ENCODE results near the gene IFIT2.

The IFIT2 gene

GRCh38 chr10:89257581-89257980 lies 44.3 kb upstream of the IFIT2 start:
- Histone ChIP-seq H3K4me3 (ENCODE audit: low read depth, low read length) (no peak overlapping the region), H3K36me3 (no peaks in the 10 kb centered on the region), H3K4me1 (no peaks in the 10 kb centered on the region; the same call in 1 of the 2 replicates)

GRCh38 chr10:89258881-89259280 lies 43.0 kb upstream of the IFIT2 start:
- no peak for TF ChIP-seq CTCF (IDR thresholded peaks at IDR 0.05; ENCODE audit: low read depth, low read length)
- Histone ChIP-seq H3K9me3 (no peaks in the 10 kb centered on the region), H3K27me3 (no peaks in the 10 kb centered on the region), H3K4me3 (ENCODE audit: low read depth, low read length) (no peak overlapping the region), H3K36me3 (no peaks in the 10 kb centered on the region), H3K4me1 (no peaks in the 10 kb centered on the region; the same call in 1 of the 2 replicates)
- no peak for DNase-seq

More at GRCh38 chr10:89257581-89257980, 44.3 kb upstream of the IFIT2 start:
- Histone ChIP-seq H3K9me3 (no peaks in the 10 kb centered on the region), H3K27me3 (no peaks in the 10 kb centered on the region)
- no peak for DNase-seq
- TF ChIP-seq CTCF (IDR thresholded peaks at IDR 0.05; ENCODE audit: low read depth, low read length) = no peak

- Histone ChIP-seq H3K4me1 (no peaks in the 10 kb centered on the region; the same call in 1 of the 2 replicates), H3K4me3 (ENCODE audit: low read depth, low read length) (no peak overlapping the region), H3K36me3 (no peaks in the 10 kb centered on the region), H3K27me3 (no peaks in the 10 kb centered on the region), H3K9me3 (no peaks in the 10 kb centered on the region)
- TF ChIP-seq CTCF (IDR thresholded peaks at IDR 0.05; ENCODE audit: low read depth, low read length) = no peak
- no peak for DNase-seq
These were observed 39.5 kb upstream of the IFIT2 start for GRCh38 chr10:89262086-89263051.

GRCh38 chr10:89263091-89263490 lies 38.8 kb upstream of the IFIT2 start:
- DNase-seq = no peak
- no peak overlapping the region for H3K4me3 ChIP-seq (ENCODE audit: low read depth, low read length)
- no peaks in the 10 kb centered on the region; the same call in 1 of the 2 replicates for H3K4me1 ChIP-seq
- no peaks in the 10 kb centered on the region for H3K27me3 ChIP-seq
- no peaks in the 10 kb centered on the region for H3K36me3 ChIP-seq
- no peaks in the 10 kb centered on the region for H3K9me3 ChIP-seq
- no peak for TF ChIP-seq CTCF (IDR thresholded peaks at IDR 0.05; ENCODE audit: low read depth, low read length)

GRCh38 chr10:89263531-89263930 lies 38.3 kb upstream of the IFIT2 start:
- H3K4me1 ChIP-seq = no peaks in the 10 kb centered on the region; the same call in 1 of the 2 replicates
- H3K9me3 ChIP-seq = no peaks in the 10 kb centered on the region
- DNase-seq = no peak
- H3K27me3 ChIP-seq = no peaks in the 10 kb centered on the region
- H3K4me3 ChIP-seq (ENCODE audit: low read depth, low read length) = no peak overlapping the region
- no peaks in the 10 kb centered on the region for H3K36me3 ChIP-seq
- no peak for TF ChIP-seq CTCF (IDR thresholded peaks at IDR 0.05; ENCODE audit: low read depth, low read length)
